GM12873 (cell line): ENCODE data around the gene CEP20.

Experiments used
- CTCF ChIP-seq: IDR thresholded peaks from 2 replicates; pipeline ENCODE4 v1.5.1; 2012; ENCODE audit warnings: low read depth, mild to moderate bottlenecking, moderate library complexity, low read length, control low read depth; ENCODE audit not compliant: insufficient read depth; ENCODE audit errors: missing control alignments

Gene CEP20

GRCh38 chr16:15833541-15833940 is 54.9 kb downstream of the CEP20 start:
- no peak for TF ChIP-seq CTCF

- TF ChIP-seq CTCF: no peak
These were observed 56.2 kb downstream of the CEP20 start for GRCh38 chr16:15832241-15832640.

GRCh38 chr16:15830832-15831451 is 57.5 kb downstream of the CEP20 start:
- TF ChIP-seq CTCF: no peak

GRCh38 chr16:15829460-15829859 is 58.9 kb downstream of the CEP20 start:
- no peak for TF ChIP-seq CTCF

- TF ChIP-seq CTCF: no peak
These were observed 60.6 kb downstream of the CEP20 start for GRCh38 chr16:15827709-15828343.

GRCh38 chr16:15827299-15827698 is 61.1 kb downstream of the CEP20 start:
- TF ChIP-seq CTCF: no peak

- TF ChIP-seq CTCF: no peak
These were observed 62.6 kb downstream of the CEP20 start for GRCh38 chr16:15825750-15826305.
